Measurements from ENCODE around the gene DUSP16.

DUSP16 gene

GRCh38 chr12:12506496-12506890, 56.2 kb downstream of the DUSP16 start:
- Histone ChIP-seq H3K9ac (ENCODE audit: low read depth, low read length) (no peak overlapping the region), H2AFZ (ENCODE audit: low read depth, low read length) (no peak overlapping the region), H3K4me3 (ENCODE audit: low read depth in 1 of 2, low read length in 2 of 2) (no peak overlapping the region), H3K36me3 (ENCODE audit: insufficient read depth, low read length) (no peaks in the 10 kb centered on the region), H3K27ac (ENCODE audit: low read length) (no peak overlapping the region), H3K9me3 (ENCODE audit: insufficient read depth, low read length, severe bottlenecking) (no peaks in the 10 kb centered on the region), H4K20me1 (ENCODE audit: insufficient read depth, low read length) (no peaks in the 10 kb centered on the region), H3K27me3 (ENCODE audit: insufficient read depth, low read length, poor library complexity) (peaks cover 7% of the 10 kb centered on the region), H3K79me2 (ENCODE audit: insufficient read depth, low read length) (no peaks in the 10 kb centered on the region), H3K4me1 (ENCODE audit: insufficient read depth, low read length) (no peaks in the 10 kb centered on the region), H3K4me2 (ENCODE audit: insufficient read depth, low read length) (no peak overlapping the region)
- DNase-seq (no peak), ATAC-seq (ENCODE audit: insufficient read depth, low read depth) (no peak)
- TF ChIP-seq EZH2 (IDR thresholded peaks at IDR 0.05; ENCODE audit: borderline replicate concordance, low read depth, low read length, severe bottlenecking) (no peak), CTCF (IDR thresholded peaks at IDR 0.05; ENCODE audit: borderline replicate concordance, extremely low read depth, low read length, poor library complexity, severe bottlenecking) (no peak)

- Histone ChIP-seq H3K9ac (ENCODE audit: low read depth, low read length) (no peak overlapping the region), H3K79me2 (ENCODE audit: insufficient read depth, low read length) (no peaks in the 10 kb centered on the region), H2AFZ (ENCODE audit: low read depth, low read length) (no peak overlapping the region), H4K20me1 (ENCODE audit: insufficient read depth, low read length) (no peaks in the 10 kb centered on the region), H3K4me2 (ENCODE audit: insufficient read depth, low read length) (no peak overlapping the region), H3K36me3 (ENCODE audit: insufficient read depth, low read length) (no peaks in the 10 kb centered on the region), H3K9me3 (ENCODE audit: insufficient read depth, low read length, severe bottlenecking) (no peaks in the 10 kb centered on the region), H3K4me3 (ENCODE audit: low read depth in 1 of 2, low read length in 2 of 2) (no peak overlapping the region), H3K4me1 (ENCODE audit: insufficient read depth, low read length) (no peaks in the 10 kb centered on the region), H3K27me3 (ENCODE audit: insufficient read depth, low read length, poor library complexity) (peaks cover 7% of the 10 kb centered on the region), H3K27ac (ENCODE audit: low read length) (no peak overlapping the region)
- DNase-seq: no peak
- no peak for ATAC-seq (ENCODE audit: insufficient read depth, low read depth)
- no peak for TF ChIP-seq CTCF (IDR thresholded peaks at IDR 0.05; ENCODE audit: borderline replicate concordance, extremely low read depth, low read length, poor library complexity, severe bottlenecking)
- no peak for TF ChIP-seq EZH2 (IDR thresholded peaks at IDR 0.05; ENCODE audit: borderline replicate concordance, low read depth, low read length, severe bottlenecking)
These were observed 56.8 kb downstream of the DUSP16 start for GRCh38 chr12:12505544-12506495.

- peaks cover 4% of the 10 kb centered on the region for H3K27me3 ChIP-seq (ENCODE audit: insufficient read depth, low read length, poor library complexity)
- no peak for TF ChIP-seq EZH2 (IDR thresholded peaks at IDR 0.05; ENCODE audit: borderline replicate concordance, low read depth, low read length, severe bottlenecking)
- TF ChIP-seq CTCF (IDR thresholded peaks at IDR 0.05; ENCODE audit: borderline replicate concordance, extremely low read depth, low read length, poor library complexity, severe bottlenecking): no peak
- H3K4me1 ChIP-seq (ENCODE audit: insufficient read depth, low read length): no peaks in the 10 kb centered on the region
- DNase-seq: no peak
- H3K4me2 ChIP-seq (ENCODE audit: insufficient read depth, low read length): no peak overlapping the region
- no peaks in the 10 kb centered on the region for H3K36me3 ChIP-seq (ENCODE audit: insufficient read depth, low read length)
- H3K9ac ChIP-seq (ENCODE audit: low read depth, low read length): no peak overlapping the region
- no peak overlapping the region for H2AFZ ChIP-seq (ENCODE audit: low read depth, low read length)
- H4K20me1 ChIP-seq (ENCODE audit: insufficient read depth, low read length): no peaks in the 10 kb centered on the region
- H3K79me2 ChIP-seq (ENCODE audit: insufficient read depth, low read length): no peaks in the 10 kb centered on the region
- ATAC-seq (ENCODE audit: insufficient read depth, low read depth): no peak
- H3K4me3 ChIP-seq (ENCODE audit: low read depth in 1 of 2, low read length in 2 of 2): no peak overlapping the region
- no peaks in the 10 kb centered on the region for H3K9me3 ChIP-seq (ENCODE audit: insufficient read depth, low read length, severe bottlenecking)
- no peak overlapping the region for H3K27ac ChIP-seq (ENCODE audit: low read length)
These were observed 59.1 kb downstream of the DUSP16 start for GRCh38 chr12:12503384-12504078.
